NCI-H1694 treated with DMSO at 0.1 percent for 48 hours (cell line): ENCODE results near the gene UBL4A.

ENCODE experiments used
- DNase-seq: peaks from one replicate; lab custom pipeline; 2025; lab: John Stamatoyannopoulos, UW

Gene UBL4A

GRCh38 chrX:154460326-154460725, 26.1 kb downstream of the UBL4A start:
- DNase-seq = no peak

- peak; percentile 48 for DNase-seq
Measured at GRCh38 chrX:154459832-154460231, 26.6 kb downstream of the UBL4A start.

GRCh38 chrX:154458954-154459778, 27.2 kb downstream of the UBL4A start:
- peak; percentile 37 for DNase-seq

GRCh38 chrX:154458116-154458953, 28.1 kb downstream of the UBL4A start, which contains the start of gene PLXNA3:
Gene PLXNA3, plus strand, starts transcription at chrX:154458281. Its CDS starts 1,903 bp downstream, at chrX:154460184.
- no peak for DNase-seq

GRCh38 chrX:154457491-154458115, 28.8 kb downstream of the UBL4A start:
- no peak for DNase-seq

- DNase-seq = no peak
Measured at GRCh38 chrX:154452823-154453222, 33.6 kb downstream of the UBL4A start.

- DNase-seq = no peak
Measured at GRCh38 chrX:154450312-154450711, 36.1 kb downstream of the UBL4A start.

- no peak for DNase-seq
Measured at GRCh38 chrX:154449618-154450017, 36.8 kb downstream of the UBL4A start.

- no peak for DNase-seq
Measured at GRCh38 chrX:154448484-154448883, 37.9 kb downstream of the UBL4A start.

GRCh38 chrX:154446430-154446829, 40.0 kb downstream of the UBL4A start:
- no peak for DNase-seq

GRCh38 chrX:154445776-154446175, 40.6 kb downstream of the UBL4A start:
- DNase-seq = no peak

- DNase-seq = no peak
Measured at GRCh38 chrX:154444755-154445246, 41.6 kb downstream of the UBL4A start.

GRCh38 chrX:154443992-154444754, 42.2 kb downstream of the UBL4A start, which contains the start of gene FAM50A:
Gene FAM50A, plus strand, starts transcription at chrX:154444141. Its CDS starts 95 bp downstream, at chrX:154444236.
- DNase-seq = peak; percentile 19

GRCh38 chrX:154443479-154443910, 42.9 kb downstream of the UBL4A start:
- no peak for DNase-seq

- no peak for DNase-seq
Measured at GRCh38 chrX:154441984-154442707, 44.3 kb downstream of the UBL4A start.

- DNase-seq = no peak
Measured at GRCh38 chrX:154441564-154441963, 44.9 kb downstream of the UBL4A start.

- DNase-seq = no peak
Measured at GRCh38 chrX:154440623-154441357, 45.6 kb downstream of the UBL4A start.

GRCh38 chrX:154439841-154440240, 46.6 kb downstream of the UBL4A start:
- DNase-seq = no peak

- no peak for DNase-seq
Measured at GRCh38 chrX:154437971-154438893, 48.2 kb downstream of the UBL4A start.
